ENCODE results near the gene SLC18A2.

Gene SLC18A2

GRCh38 chr10:117237401-117237991 lies 3.4 kb upstream of the SLC18A2 start:
- no peak for DNase-seq (ENCODE audit: low spot score)

- DNase-seq (ENCODE audit: low spot score) = no peak
These were observed 1.9 kb upstream of the SLC18A2 start for GRCh38 chr10:117239051-117239450.

GRCh38 chr10:117239721-117240620 lies 943 bp upstream of the SLC18A2 start:
- DNase-seq (ENCODE audit: low spot score) = no peak

DNA sequence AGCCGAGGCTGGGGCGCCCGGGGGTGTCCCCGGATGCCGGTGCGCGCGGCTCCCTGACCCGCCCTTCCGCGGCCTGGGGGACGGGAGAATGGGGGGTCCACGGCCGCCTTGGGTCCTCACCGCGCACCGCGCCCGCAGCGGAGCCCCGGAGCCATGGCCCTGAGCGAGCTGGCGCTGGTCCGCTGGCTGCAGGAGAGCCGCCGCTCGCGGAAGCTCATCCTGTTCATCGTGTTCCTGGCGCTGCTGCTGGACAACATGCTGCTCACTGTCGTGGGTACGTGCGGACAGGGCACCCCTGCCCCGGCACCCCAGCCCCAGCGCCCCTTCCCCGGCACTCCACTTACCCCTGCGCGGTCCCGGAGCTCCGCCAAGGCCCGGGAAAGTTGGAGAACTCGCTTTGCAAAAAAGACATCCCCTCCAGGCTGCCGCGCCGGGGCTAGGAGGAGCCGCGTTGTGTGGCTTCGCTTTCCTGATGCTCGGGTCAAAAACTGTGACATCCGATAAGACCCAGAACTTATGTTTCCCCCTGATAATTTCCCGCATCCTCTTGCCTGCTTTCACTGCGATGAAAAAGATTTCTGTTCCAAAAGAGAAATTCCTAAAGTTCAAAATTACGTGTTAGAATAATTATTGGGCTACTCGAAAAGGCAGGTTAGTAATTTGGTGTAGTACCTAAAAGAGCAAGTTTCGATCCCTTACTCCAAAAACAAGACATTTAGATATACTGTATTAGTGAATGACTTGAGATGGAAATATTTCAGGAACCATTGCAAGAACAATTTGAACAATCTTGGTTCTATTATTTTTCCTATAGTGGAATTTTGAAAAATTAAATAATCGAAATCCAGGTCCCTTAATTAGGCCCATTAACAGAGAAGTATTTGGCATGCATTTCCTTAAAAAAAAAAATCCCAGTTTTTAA lies 888 bp downstream of the SLC18A2 start:
- no peak for DNase-seq (ENCODE audit: low spot score)

- no peak for DNase-seq (ENCODE audit: low spot score)
These were observed 1.5 kb downstream of the SLC18A2 start for GRCh38 chr10:117242463-117242832.

- DNase-seq (ENCODE audit: low spot score) = no peak
These were observed 6.2 kb downstream of the SLC18A2 start for GRCh38 chr10:117246997-117247671.

- DNase-seq (ENCODE audit: low spot score) = no peak
These were observed 8.0 kb downstream of the SLC18A2 start for GRCh38 chr10:117248750-117249465.

DNA sequence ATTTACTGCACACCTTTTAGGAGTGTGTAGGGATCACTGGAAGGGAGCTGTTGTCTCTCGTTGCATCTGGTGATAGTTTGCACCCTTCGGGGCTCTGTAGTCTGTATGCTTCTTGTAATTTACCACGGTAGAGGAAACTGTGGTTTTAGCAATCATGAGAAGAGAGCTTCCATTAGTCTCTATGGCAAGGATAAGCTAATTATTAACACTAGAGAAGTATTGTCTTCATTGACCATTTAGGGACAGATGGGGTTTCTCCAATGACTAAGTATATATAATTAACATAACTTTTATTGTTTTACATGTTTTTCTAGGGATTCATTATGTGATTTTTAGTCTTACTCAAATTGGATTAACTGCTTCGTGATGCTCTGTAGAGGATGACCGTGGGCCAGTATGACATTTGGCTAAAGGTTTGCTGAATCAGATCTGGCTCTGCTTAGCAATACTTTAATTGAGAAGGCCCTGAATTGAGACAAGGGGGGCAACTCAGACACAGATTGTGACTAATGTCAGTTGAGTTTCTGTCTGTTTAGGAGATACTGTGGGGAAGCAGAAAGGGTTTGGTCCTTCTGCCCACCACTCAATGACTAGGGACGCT lies 8.7 kb downstream of the SLC18A2 start:
- no peak for DNase-seq (ENCODE audit: low spot score)

DNA sequence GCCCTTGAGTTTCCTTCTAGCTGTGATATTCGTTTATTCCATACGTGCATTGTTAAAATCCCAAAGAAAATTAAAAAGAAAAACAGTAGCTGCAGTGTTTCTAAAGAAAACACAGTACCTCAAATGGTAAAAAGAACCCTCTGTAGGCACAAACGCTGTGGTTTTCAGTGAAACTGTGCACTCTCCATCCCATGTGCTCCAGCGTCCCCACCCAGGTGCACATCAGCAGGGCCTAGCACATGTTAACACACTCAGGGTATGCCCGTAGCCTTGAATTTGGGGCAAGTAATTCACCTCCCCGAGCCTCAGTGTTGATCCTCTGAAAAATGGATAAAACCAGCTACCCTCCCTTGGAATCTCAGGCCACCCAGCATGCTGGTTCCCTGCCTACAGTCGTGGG lies 9.5 kb downstream of the SLC18A2 start:
- no peak for DNase-seq (ENCODE audit: low spot score)

DNA sequence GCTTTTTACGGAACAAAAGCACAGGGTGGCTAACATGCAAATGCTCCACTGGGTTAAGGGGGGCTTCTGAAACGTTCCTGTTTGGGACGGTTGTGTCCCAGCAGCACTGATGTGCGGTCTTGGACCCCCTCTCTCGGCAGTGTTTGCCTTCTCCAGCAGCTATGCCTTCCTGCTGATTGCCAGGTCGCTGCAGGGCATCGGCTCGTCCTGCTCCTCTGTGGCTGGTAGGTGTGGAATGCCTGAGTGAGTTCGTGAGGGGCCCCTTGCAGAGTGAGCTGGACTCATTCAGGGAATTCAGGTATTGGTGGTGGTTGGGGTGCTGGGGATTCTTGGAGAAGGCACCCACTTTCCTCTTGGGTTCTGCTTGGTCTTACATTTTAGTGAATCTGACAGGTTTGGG lies 13.0 kb downstream of the SLC18A2 start:
- no peak for DNase-seq (ENCODE audit: low spot score)

GRCh38 chr10:117254338-117254737 lies 13.4 kb downstream of the SLC18A2 start:
- no peak for DNase-seq (ENCODE audit: low spot score)

DNA sequence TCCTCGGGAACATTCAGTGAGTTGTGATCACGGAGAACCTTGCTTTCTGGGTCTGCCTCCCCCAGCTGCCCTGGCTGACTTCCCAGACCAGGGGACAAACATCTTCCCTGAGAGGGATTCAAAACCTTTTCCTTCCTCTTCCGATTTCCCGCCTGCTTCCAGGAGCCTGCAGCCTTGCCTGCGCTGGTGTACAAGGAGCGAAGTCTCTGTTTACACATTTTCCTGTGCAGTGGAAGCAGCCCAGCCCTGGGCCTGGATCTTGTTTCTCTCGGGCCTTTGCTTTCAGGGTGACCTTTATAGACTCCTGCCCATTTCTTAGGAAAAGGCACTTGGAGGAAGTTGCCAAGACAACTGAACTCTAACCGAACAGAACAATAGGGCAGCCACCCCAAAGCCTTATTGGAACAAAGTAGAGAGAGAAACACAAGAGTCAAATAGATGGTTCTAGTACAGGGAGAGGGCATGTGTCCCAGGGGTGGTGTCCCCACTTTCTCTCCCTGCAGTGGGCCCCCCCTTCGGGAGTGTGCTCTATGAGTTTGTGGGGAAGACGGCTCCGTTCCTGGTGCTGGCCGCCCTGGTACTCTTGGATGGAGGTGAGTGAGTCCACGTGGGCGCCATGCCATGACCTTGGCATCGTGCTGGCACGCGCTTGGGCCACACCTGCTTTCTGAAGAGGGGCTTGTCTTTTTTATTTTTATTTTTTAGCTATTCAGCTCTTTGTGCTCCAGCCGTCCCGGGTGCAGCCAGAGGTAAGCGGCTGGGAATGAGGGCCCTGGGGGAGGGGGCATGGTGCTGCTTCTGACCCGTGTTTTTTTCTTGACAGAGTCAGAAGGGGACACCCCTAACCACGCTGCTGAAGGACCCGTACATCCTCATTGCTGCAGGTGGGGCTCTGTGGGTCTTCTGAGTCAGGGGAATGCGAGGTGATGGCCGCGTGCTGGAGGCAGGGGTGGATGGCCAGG lies 14.1 kb downstream of the SLC18A2 start:
- no peak for DNase-seq (ENCODE audit: low spot score)

DNA sequence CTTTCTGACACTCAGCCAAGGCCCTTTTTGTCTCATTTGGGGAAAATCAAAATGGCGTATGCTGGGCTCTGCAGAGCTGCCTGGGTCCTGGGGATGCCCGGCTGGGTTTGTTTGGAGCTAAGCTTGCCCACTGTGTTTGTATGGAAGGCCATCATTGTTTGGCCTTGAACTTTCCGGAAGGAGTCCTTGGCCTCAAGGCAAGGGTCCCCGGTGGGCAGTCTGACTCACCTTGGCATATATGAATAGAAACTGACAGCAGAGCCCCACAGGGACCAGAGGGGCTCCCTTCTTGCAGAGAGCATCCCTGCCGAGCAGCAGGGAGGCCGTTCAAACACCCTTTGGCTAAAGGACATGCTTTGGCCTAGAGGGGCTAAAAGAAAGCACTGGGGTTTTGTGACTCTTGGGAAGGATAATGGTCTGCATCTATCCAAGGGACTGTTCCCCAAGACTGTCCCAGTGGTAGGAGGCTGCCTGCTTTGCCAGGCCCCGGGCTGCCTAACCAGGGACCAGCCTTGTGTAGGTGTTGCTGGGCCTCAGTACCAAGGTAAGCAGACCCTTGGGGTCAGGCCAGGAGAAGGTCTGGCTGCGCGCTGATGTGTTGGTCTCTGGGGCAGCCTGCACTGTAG lies 15.0 kb downstream of the SLC18A2 start:
- DNase-seq (ENCODE audit: low spot score) = no peak

- DNase-seq (ENCODE audit: low spot score) = no peak
These were observed 16.0 kb downstream of the SLC18A2 start for GRCh38 chr10:117256910-117257309.

GRCh38 chr10:117257721-117258120 lies 16.8 kb downstream of the SLC18A2 start:
- DNase-seq (ENCODE audit: low spot score) = no peak

- no peak for DNase-seq (ENCODE audit: low spot score)
These were observed 18.4 kb downstream of the SLC18A2 start for GRCh38 chr10:117259279-117259678.

DNA sequence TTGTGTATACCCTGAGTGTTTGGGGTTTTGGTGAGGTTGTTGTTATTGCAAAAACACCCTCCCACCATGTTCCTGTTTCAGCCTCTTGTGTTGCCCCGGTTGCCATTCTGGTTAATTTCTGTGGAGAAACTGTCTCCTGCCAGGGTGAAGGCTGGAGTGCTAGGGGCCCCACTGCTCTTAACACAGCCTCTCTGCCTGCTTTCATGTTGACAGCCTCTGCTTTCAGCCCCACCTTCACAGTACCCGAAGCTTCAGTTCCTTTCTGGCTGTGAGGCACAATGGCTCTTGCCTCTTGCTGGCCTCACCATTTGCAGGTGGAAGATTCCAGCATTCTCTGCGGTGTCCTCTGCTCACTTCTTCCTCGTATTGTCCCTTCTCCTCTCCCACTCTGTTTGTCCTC lies 19.2 kb downstream of the SLC18A2 start:
- no peak for DNase-seq (ENCODE audit: low spot score)

GRCh38 chr10:117261501-117261900 lies 20.6 kb downstream of the SLC18A2 start:
- DNase-seq (ENCODE audit: low spot score) = no peak

DNA sequence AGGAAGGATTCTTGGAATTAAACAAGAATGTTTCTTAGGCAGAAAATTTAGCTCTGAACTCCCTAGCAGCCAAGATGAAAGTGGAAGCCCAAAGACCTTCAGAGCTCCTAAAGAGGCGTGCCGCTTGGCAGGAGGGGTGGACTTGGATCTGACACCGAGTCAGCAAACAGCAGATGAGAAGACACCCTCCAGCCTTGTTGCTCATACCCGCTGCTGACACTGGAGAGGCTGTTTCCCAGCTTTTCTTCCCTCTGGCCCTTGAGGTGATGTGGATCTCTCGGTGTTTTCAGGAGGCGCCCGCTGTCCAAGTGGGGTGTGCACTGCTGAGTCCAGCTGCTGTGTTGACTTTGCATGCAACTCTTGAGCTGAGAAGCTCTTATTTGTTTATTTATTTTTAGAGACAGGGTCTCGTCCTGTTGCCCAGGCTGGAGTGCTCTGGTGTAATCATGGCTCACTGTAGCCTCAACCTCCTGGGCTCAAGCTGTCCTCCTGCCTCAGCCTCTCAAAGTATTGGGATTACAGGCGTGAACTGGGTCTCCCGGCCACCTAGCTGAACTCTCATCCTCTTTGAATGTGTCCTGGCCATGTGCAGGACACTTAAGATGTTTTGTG lies 21.5 kb downstream of the SLC18A2 start:
- DNase-seq (ENCODE audit: low spot score) = no peak
